ENCODE measurements around the gene TTC38. TPM values are rescaled to one million over a fixed set of nuclear protein-coding genes. Genes with fewer than 3 reads are reported as not detected.

TTC38 gene
- total and polyA plus RNA-seq, 8 donors: 26.8 to 36.0 (median 33.5) TPM

Other genes with a start within 250 kb of the TTC38 start
- gene PPARA, start 117.5 kb upstream of the TTC38 start, total RNA-seq: 10 to 100 TPM; 19.4 to 22.3 TPM
- 10 to 100 TPM; 13.8 to 16.5 (median 15.2) TPM for gene PPARA, start 117.5 kb upstream of the TTC38 start, polyA plus RNA-seq (ENCODE audit: insufficient read length in 6 of 6)
- gene CDPF1, start 17.7 kb upstream of the TTC38 start, total RNA-seq: 1 to 10 TPM; 7.7 to 8.6 TPM
- 10 to 100 TPM; 10.3 to 13.5 (median 11.8) TPM for gene CDPF1, start 17.7 kb upstream of the TTC38 start, polyA plus RNA-seq (ENCODE audit: insufficient read length in 6 of 6)
- gene PKDREJ, start 4.7 kb upstream of the TTC38 start, total RNA-seq: under 1 TPM in 1 of 2 donors, not detected in 1; 0.05 TPM
- gene PKDREJ, start 4.7 kb upstream of the TTC38 start, polyA plus RNA-seq (ENCODE audit: insufficient read length in 6 of 6): under 1 TPM; 0.46 to 0.76 (median 0.67) TPM
- gene GTSE1, start 28.9 kb downstream of the TTC38 start, total RNA-seq: 1 to 10 TPM; 1.5 to 6.4 TPM
- 10 to 100 TPM; 11.8 to 30.6 (median 16.5) TPM for gene GTSE1, start 28.9 kb downstream of the TTC38 start, polyA plus RNA-seq (ENCODE audit: insufficient read length in 6 of 6)
- gene TRMU, start 67.7 kb downstream of the TTC38 start, total RNA-seq: 10 to 100 TPM; 34.1 to 35.8 TPM
- gene TRMU, start 67.7 kb downstream of the TTC38 start, polyA plus RNA-seq (ENCODE audit: insufficient read length in 6 of 6): 10 to 100 TPM; 39.9 to 53.1 (median 45.8) TPM

Measured in left lung (tissue), 8 donors.